Upper lobe of right lung (tissue), 1 donor: ENCODE measurements around the gene UTP14C. TPM values are rescaled to one million over a fixed set of nuclear protein-coding genes. Genes with fewer than 3 reads are reported as not detected.
"Not testable (repeated sequence)": the region's sequence is repeated elsewhere in the genome, so short reads cannot be mapped to it uniquely, and the experiment has no call there.

Source experiments
- ATAC-seq: fragments of 200-7000 bp; cut with Tn5 transposase; one replicate; pipeline ENCODE4 v1.9.1; 2020; ENCODE audit warnings: mild to moderate bottlenecking, moderate library complexity
- DNase-seq: peaks from one replicate; pipeline ENCODE4 v3.0.0-alpha.2; 2020
- H3K27ac ChIP-seq: fragments of 200-600 bp; one replicate; pipeline ENCODE4 v1.8.0; 2022
- H3K27me3 ChIP-seq: fragments of 200-600 bp; one replicate; pipeline ENCODE4 v1.8.0; 2022; ENCODE audit warnings: mild to moderate bottlenecking
- H3K36me3 ChIP-seq: fragments of 200-600 bp; one replicate; pipeline ENCODE4 v1.8.0; 2022
- H3K4me1 ChIP-seq: fragments of 200-600 bp; one replicate; pipeline ENCODE4 v1.8.0; 2022
- H3K4me3 ChIP-seq: fragments of 200-600 bp; one replicate; pipeline ENCODE4 v1.8.0; 2022; ENCODE audit warnings: mild to moderate bottlenecking
- H3K9me3 ChIP-seq: fragments of 200-600 bp; one replicate; pipeline ENCODE4 v1.8.0; 2022
- CTCF ChIP-seq: fragments of 200-600 bp; IDR thresholded peaks from one replicate; pipeline ENCODE4 v1.8.0; 2022; ENCODE audit warnings: antibody characterized with exemption
- intact Hi-C: fragments of 100-400 bp; cut with DNase I; formaldehyde crosslinking; loops from one replicate; pipeline ENCODE4 v1.11.0; 2022
- total RNA-seq: library from RNA; stranded (reverse); fragmentation: NEBNext Ultra II Directional; extraction: Animal tissue kit (Norgen Biotek cat#: 25700); gene quantifications from one replicate; pipeline ENCODE4 v1.2.1, GENCODE V29; 2021
- donor health status: DM: no; HTN: yes; CAD: no; lungs with severe emphysema.

UTP14C gene
- total RNA-seq, 1 donor from 2014 or later = 20.5 TPM

GRCh38 chr13:52053460-52053859, 29.0 kb downstream of the UTP14C start:
- H3K4me3 ChIP-seq = no peak overlapping the region
- no peaks in the 10 kb centered on the region for H3K27me3 ChIP-seq
- intact Hi-C loops = no loop called here
- no peak overlapping the region for H3K27ac ChIP-seq
- no peaks in the 10 kb centered on the region for H3K36me3 ChIP-seq
- no peak for ATAC-seq
- no peaks in the 10 kb centered on the region for H3K9me3 ChIP-seq
- TF ChIP-seq CTCF = no peak
- no peak for DNase-seq
- no peaks in the 10 kb centered on the region for H3K4me1 ChIP-seq

- H3K36me3 ChIP-seq, H3K27me3 ChIP-seq, H3K27ac ChIP-seq, ATAC-seq, intact Hi-C loops, H3K9me3 ChIP-seq, H3K4me3 ChIP-seq, H3K4me1 ChIP-seq, DNase-seq: not testable (repeated sequence)
These were observed 36.6 kb downstream of the UTP14C start for GRCh38 chr13:52061064-52061463.

- Histone ChIP-seq H3K36me3 (no peaks in the 10 kb centered on the region), H3K27ac (no peak overlapping the region), H3K4me3 (no peak overlapping the region), H3K9me3 (no peaks in the 10 kb centered on the region), H3K4me1 (no peaks in the 10 kb centered on the region), H3K27me3 (no peaks in the 10 kb centered on the region)
- intact Hi-C loops = no loop called here
- DNase-seq (no peak), ATAC-seq (no peak)
- no peak for TF ChIP-seq CTCF
These were observed 37.1 kb downstream of the UTP14C start for GRCh38 chr13:52061587-52061986.

GRCh38 chr13:52067237-52067636, 42.7 kb downstream of the UTP14C start:
- intact Hi-C loops = no loop called here
- no peak for TF ChIP-seq CTCF
- Histone ChIP-seq H3K27ac (no peak overlapping the region), H3K27me3 (no peaks in the 10 kb centered on the region), H3K4me3 (no peak overlapping the region), H3K36me3 (no peaks in the 10 kb centered on the region), H3K9me3 (peaks cover 13% of the 10 kb centered on the region), H3K4me1 (no peaks in the 10 kb centered on the region)
- ATAC-seq = no peak
- DNase-seq = no peak

GRCh38 chr13:52070929-52071523, 46.5 kb downstream of the UTP14C start:
- Histone ChIP-seq H3K27me3 (no peaks in the 10 kb centered on the region), H3K4me1 (no peaks in the 10 kb centered on the region), H3K27ac (no peak overlapping the region), H3K9me3 (peaks cover 13% of the 10 kb centered on the region), H3K36me3 (no peaks in the 10 kb centered on the region), H3K4me3 (no peak overlapping the region)
- no peak for TF ChIP-seq CTCF
- DNase-seq (no peak), ATAC-seq (no peak)
- intact Hi-C loops = no loop called here

Other genes with a start within 250 kb of the UTP14C start
- 14.9 TPM for gene DHRS12, start 220.5 kb upstream of the UTP14C start, total RNA-seq
- not detected for gene TMEM272, start 179.5 kb upstream of the UTP14C start, total RNA-seq
- not detected for gene CCDC70, start 162.7 kb upstream of the UTP14C start, total RNA-seq
- 5.8 TPM for gene ATP7B, start 13.2 kb upstream of the UTP14C start, total RNA-seq
- gene ALG11, start 12.3 kb upstream of the UTP14C start, total RNA-seq = 38.4 TPM
- gene NEK5, start 104.4 kb downstream of the UTP14C start, total RNA-seq = 0.52 TPM
- gene NEK3, start 134.9 kb downstream of the UTP14C start, total RNA-seq = 11.7 TPM